HepG2 (cell line): ENCODE measurements around the gene FUT1. TPM values are rescaled to one million over a fixed set of nuclear protein-coding genes. Genes with fewer than 3 reads are reported as not detected.

Experiments used
- CEBPZ ChIP-seq: IDR thresholded peaks from 2 replicates; pipeline ENCODE4 v1.6.1; 2012; ENCODE audit warnings: low read length, improper control_type of control experiment
- E2F1 ChIP-seq: sonication (generic); formaldehyde crosslinking; IDR thresholded peaks from 2 replicates; pipeline ENCODE4 v1.5.0; 2020; ENCODE audit warnings: missing genetic modification reagents
- IRF1 ChIP-seq: sonication (generic); formaldehyde crosslinking; IDR thresholded peaks from 2 replicates; pipeline ENCODE4 v1.4.0; 2020; ENCODE audit warnings: low read depth, mild to moderate bottlenecking, missing genetic modification reagents
- LCORL ChIP-seq, 2 experiments: fragments of 450-650 bp in 1 of 2; sonication (generic) in 1 of 2; formaldehyde crosslinking in 1 of 2; IDR thresholded peaks; 2 replicates each; pipeline versions ENCODE4 v1.5.0 to v1.6.1; 2017 to 2020; ENCODE audit warnings: antibody characterized with exemption in 1 of 2, missing genetic modification reagents in 1 of 2
- NFAT5 ChIP-seq: sonication (generic); formaldehyde crosslinking; IDR thresholded peaks from 2 replicates; pipeline ENCODE4 v1.4.0; 2020; ENCODE audit warnings: missing genetic modification reagents
- ONECUT2 ChIP-seq: sonication (generic); formaldehyde crosslinking; IDR thresholded peaks from 2 replicates; pipeline ENCODE4 v1.4.0; 2020; ENCODE audit warnings: missing genetic modification reagents
- POLR2AphosphoS5 ChIP-seq: IDR thresholded peaks from 2 replicates; pipeline ENCODE4 v1.6.1; 2012; ENCODE audit warnings: low read depth, low read length
- PPARG ChIP-seq: conservative IDR thresholded peaks from 2 replicates; pipeline ENCODE4 v1.6.1; 2016; ENCODE audit warnings: missing biosample characterization, missing genetic modification reagents
- SPEN ChIP-seq: sonication (generic); formaldehyde crosslinking; IDR thresholded peaks from 2 replicates; pipeline ENCODE4 v1.5.1; 2020; ENCODE audit warnings: low read depth, mild to moderate bottlenecking, missing genetic modification reagents
- SYNCRIP ChIP-seq: fragments of 200-400 bp; formaldehyde crosslinking; IDR thresholded peaks from 2 replicates; pipeline ENCODE4 v1.6.1; 2018; ENCODE audit warnings: mild to moderate bottlenecking, low read depth, low read length; ENCODE audit not compliant: insufficient read depth
- ZFP36L2 ChIP-seq: sonication (generic); formaldehyde crosslinking; IDR thresholded peaks from 2 replicates; pipeline ENCODE4 v1.4.0; 2020; ENCODE audit warnings: missing genetic modification reagents
- ZNF282 ChIP-seq: fragments of 450-650 bp; IDR thresholded peaks from 2 replicates; pipeline ENCODE4 v1.6.1; 2018; ENCODE audit not compliant: partially characterized antibody
- ZNF292 ChIP-seq: sonication (generic); formaldehyde crosslinking; IDR thresholded peaks from 2 replicates; pipeline ENCODE4 v1.8.1; 2022; ENCODE audit warnings: mild to moderate bottlenecking, low read depth, missing genetic modification reagents, borderline replicate concordance
- ZNF333 ChIP-seq: sonication (generic); formaldehyde crosslinking; IDR thresholded peaks from 2 replicates; pipeline ENCODE4 v1.4.0; 2020; ENCODE audit warnings: mild to moderate bottlenecking, missing genetic modification reagents, borderline replicate concordance
- ZNF33A ChIP-seq: sonication (generic); formaldehyde crosslinking; IDR thresholded peaks from 2 replicates; pipeline ENCODE4 v1.5.1; 2020; ENCODE audit warnings: missing genetic modification reagents, mild to moderate bottlenecking, moderate library complexity, borderline replicate concordance
- ZNF772 ChIP-seq: sonication (generic); formaldehyde crosslinking; IDR thresholded peaks from 2 replicates; pipeline ENCODE4 v1.5.0; 2020; ENCODE audit warnings: mild to moderate bottlenecking, missing genetic modification reagents
- polyA plus RNA-seq, 8 experiments: library from polyadenylated mRNA; depleted of rRNA in 3 of 8; stranded (reverse) in 7 of 8; unstranded in 1 of 8; fragments of >200 nt; fragmentation: Illumina TruSeq in 4 of 8; extraction: Trizol in 4 of 8; gene quantifications; 2 replicates each; pipeline versions ENCODE4 v1.2.1 to v1.2.3, GENCODE V29; 2011 to 2016; ENCODE audit warnings: low read depth in 4 of 8, missing spikeins in 1 of 8, mixed read lengths in 1 of 8; ENCODE audit not compliant: insufficient read depth in 1 of 8
- total RNA-seq, 5 experiments: library from RNA; depleted of rRNA; stranded (reverse); fragments of >200 nt; fragmentation: Illumina TruSeq; extraction: Trizol; gene quantifications; 2 replicates each; pipeline ENCODE4 v1.2.3, GENCODE V29; 2016; ENCODE audit warnings: low read depth in 1 of 5
- TF ChIP-seq, protein P1 (sequence below): sonication (generic); formaldehyde crosslinking; IDR thresholded peaks from 2 replicates; pipeline ENCODE4 v1.4.0; 2020; ENCODE audit warnings: missing genetic modification reagents, borderline replicate concordance

The FUT1 gene
- total and polyA plus RNA-seq, 2 of the 13 experiments (the other 11 are each of a cell fraction or from before 2014, with no cell fraction given): 0.07 to 1.1 TPM

GRCh38 chr19:48772503-48772953, 20.1 kb upstream of the FUT1 start (continued):
- TF ChIP-seq, protein P1, sequence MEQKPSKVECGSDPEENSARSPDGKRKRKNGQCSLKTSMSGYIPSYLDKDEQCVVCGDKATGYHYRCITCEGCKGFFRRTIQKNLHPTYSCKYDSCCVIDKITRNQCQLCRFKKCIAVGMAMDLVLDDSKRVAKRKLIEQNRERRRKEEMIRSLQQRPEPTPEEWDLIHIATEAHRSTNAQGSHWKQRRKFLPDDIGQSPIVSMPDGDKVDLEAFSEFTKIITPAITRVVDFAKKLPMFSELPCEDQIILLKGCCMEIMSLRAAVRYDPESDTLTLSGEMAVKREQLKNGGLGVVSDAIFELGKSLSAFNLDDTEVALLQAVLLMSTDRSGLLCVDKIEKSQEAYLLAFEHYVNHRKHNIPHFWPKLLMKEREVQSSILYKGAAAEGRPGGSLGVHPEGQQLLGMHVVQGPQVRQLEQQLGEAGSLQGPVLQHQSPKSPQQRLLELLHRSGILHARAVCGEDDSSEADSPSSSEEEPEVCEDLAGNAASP (CRISPR knock-in tag): peak; percentile 83; the same call in 1 of the 2 replicates
- TF ChIP-seq ONECUT2 (CRISPR knock-in tag) (peak; percentile 45; the same call in 1 of the 2 replicates), SPEN (no peak), SYNCRIP (no peak), ZFP36L2 (CRISPR knock-in tag) (no peak), PPARG (CRISPR knock-in tag) (no peak), ZNF292 (CRISPR knock-in tag) (no peak; the same call in 1 of the 2 replicates), ZNF282 (no peak), ZNF772 (no peak), ZNF33A (CRISPR knock-in tag) (no peak), IRF1 (CRISPR knock-in tag) (no peak), E2F1 (CRISPR knock-in tag) (no peak), NFAT5 (CRISPR knock-in tag) (no peak), LCORL (IDR thresholded peaks at IDR 0.05) (no peak), LCORL (CRISPR knock-in tag; IDR thresholded peaks at IDR 0.05) (no peak), POLR2AphosphoS5 (no peak), ZNF333 (no peak), CEBPZ (no peak)
